GM18517 (cell line): Measurements from ENCODE around the gene ARMC10.
"Not testable (repeated sequence)": the region's sequence is repeated elsewhere in the genome, so short reads cannot be mapped to it uniquely, and the experiment has no call there.

ENCODE experiments used
- ATAC-seq: cut with Tn5 transposase; IDR thresholded peaks from one replicate; pipeline ENCODE4 v1.9.1; 2021; ENCODE audit warnings: mild to moderate bottlenecking, moderate library complexity; ENCODE audit not compliant: unreplicated experiment

Gene ARMC10

GRCh38 chr7:103077318-103077717 lies 2.4 kb downstream of the ARMC10 start:
- ATAC-seq = no peak

GRCh38 chr7:103078226-103078625 lies 3.3 kb downstream of the ARMC10 start:
- ATAC-seq = not testable (repeated sequence)

DNA sequence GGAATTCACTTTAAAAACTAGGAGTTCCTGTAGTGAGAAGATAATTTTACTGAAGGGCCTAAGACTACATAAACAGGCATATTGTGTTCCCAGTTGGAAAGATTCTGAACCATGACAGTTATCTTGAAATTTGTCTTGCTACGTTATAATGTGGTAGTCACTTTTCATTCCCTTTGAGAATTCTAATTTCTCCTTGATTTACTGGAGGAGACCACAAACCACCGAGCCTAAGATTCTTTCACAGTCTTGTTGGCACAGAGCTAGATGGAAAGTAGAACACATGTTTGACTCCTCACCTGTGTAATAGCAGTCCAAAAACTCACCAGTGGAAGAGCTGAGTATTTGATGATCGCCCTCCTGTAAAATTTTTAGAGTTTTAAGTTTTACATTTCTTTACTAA lies 4.9 kb downstream of the ARMC10 start:
- no peak for ATAC-seq

DNA sequence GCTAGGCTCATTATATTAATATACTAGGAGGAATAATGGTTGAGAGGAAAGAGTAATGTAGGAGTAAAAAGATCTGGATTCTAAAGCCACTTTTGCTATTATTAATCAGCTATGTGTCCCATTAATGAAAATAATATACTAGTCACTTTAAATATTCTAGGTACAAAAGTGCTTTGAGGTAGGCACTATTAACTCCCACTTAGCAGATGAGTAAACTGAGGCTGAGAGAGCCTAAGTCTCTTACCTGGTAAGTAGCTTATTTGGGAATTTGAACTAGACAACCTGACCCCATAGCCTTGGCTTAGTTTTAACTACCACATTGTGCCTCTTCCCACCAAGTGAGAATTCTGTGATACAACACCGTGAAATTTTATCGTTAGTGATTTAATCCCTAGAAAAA lies 6.0 kb downstream of the ARMC10 start:
- no peak for ATAC-seq

DNA sequence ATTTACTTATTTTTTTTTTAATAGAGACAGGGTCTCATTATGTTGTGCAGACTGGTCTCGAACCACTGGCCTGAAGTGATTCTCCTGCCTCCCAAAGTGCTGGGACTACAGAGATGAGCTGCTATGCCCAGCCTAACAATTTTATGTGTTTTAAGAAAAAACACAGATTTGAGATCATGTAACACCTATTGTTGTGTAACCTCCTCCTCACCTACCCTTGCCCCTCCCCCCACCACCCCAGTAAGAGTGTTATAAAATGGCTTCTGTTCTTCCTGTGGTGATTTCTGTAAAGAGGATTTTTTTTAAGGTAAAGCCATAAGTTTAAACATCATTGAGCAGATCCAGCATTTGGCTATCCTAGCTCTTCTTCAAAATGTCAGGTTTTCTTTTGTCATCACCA lies 7.6 kb downstream of the ARMC10 start:
- ATAC-seq = no peak

GRCh38 chr7:103083210-103083609 lies 8.3 kb downstream of the ARMC10 start:
- no peak for ATAC-seq

DNA sequence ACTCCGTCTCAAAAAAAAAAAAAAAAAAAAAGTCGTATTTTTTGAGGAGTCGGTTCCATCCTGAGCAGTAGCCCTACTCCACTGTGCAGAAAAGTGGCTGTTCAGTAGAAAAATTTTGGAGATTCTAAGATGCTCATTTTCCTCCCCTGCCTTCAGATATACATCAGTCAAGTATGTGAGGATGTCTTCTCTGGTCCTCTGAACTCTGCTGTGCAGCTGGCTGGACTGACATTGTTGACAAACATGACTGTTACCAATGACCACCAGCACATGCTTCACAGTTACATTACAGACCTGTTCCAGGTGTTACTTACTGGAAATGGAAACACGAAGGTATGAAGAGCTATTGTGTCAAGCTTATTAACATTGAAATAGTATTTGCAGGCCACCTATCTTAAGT lies 17.4 kb downstream of the ARMC10 start:
- ATAC-seq = not testable (repeated sequence)

GRCh38 chr7:103093429-103093828 lies 18.5 kb downstream of the ARMC10 start:
- no peak for ATAC-seq

DNA sequence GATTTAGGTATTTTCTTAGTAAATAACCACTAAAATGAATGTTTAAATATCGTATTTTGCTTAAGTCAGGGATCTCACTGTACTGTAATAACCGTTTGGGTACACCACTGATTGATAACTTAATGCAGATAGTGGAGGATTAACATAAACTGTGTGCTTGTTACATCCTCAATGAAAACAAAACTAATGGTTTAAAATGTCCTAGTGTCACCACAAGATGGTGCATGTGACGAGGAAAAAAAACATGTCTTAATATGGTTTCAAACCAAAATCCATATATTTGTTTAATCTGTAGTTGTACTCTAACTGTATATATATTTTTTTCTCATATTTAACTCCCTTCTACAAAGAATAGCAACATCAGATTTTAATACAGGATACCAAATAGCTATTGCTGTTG lies 19.2 kb downstream of the ARMC10 start:
- ATAC-seq = no peak

GRCh38 chr7:103095558-103095957 lies 20.6 kb downstream of the ARMC10 start:
- ATAC-seq = not testable (repeated sequence)

DNA sequence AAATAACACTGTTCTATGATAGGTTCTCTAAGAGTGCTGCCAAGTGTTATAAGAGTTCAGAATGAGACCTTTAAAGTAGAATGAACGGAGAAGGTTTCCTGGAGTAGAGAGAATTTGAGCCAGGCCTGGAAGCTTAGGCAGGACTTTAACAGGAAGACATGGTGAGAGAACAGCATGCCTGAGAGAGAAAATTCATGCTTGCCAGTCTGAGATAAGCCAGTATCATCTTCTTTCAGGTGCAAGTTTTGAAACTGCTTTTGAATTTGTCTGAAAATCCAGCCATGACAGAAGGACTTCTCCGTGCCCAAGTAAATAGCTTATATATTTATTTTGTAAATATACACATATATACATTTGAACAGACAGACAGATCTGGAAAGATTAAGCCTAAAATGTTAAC lies 22.1 kb downstream of the ARMC10 start:
- no peak for ATAC-seq

DNA sequence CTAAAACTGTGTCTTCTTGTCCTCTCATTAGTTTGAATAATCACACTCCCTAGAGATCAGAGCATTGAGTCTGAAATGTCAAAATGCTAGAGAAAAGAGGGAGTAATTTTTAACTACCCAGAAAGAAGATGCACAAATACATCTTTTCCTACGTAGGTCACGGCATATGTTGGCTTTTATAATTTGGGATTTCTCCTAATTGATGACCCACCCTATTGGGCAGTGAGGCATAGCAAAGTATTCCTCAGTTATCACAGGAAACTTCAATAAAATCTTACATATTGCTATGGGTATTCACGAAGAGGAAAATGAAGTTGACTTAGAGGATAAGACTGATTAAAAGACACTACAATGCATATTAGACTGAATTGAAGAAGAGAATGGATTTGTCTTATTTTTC lies 25.4 kb downstream of the ARMC10 start:
- no peak for ATAC-seq

GRCh38 chr7:103101543-103101942 lies 26.6 kb downstream of the ARMC10 start:
- ATAC-seq = no peak

DNA sequence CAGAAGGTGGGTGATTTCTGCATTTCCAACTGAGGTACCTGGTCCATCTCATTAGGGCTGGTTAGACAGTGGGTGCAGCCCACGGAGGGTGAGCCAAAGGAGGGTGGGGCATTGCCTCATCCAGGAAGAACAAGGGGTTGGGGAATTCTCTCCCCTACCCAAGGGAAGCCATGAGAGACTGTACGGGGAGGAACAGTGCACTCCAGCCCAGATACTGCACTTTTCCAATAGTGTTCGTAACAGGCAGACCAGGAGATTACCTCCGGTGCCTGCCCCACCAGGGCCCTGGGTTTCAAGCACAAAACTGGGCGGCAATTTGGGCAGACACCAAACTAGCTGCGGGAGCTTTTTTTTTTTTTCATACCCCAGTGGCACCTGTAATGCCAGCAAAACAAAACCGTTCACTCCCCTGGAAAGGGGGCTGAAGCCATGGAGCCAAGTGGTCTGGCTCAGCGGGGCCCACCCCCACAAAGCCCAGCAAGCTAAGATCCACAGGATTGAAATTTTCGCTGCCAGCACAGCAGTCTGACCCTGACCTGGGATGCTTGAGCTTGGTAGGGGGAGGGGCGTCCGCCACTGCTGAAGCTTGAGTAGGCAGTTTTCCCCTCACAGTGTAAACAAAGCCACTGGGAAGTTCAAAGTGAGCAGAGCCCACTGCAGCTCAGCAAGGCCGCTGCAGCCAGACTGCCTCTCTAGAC lies 31.2 kb downstream of the ARMC10 start:
- ATAC-seq = no peak

DNA sequence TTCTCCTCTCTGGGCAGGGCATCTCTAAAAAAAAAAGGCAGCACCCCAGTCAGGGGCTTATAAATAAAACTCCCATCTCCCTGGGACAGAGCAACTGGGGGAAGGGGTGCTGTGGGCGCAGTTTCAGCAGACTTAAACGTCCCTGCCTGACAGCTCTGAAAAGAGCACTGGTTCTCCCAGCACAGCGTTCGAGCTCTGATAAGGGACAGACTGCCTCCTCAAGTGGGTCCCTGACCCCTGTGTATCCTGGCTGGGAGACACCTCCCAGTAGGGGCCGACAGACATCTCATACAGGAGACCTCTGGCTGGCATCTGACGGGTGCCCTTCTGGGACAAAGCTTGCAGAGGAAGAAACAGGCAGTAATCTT lies 31.7 kb downstream of the ARMC10 start:
- not testable (repeated sequence) for ATAC-seq

GRCh38 chr7:103113164-103113563 lies 38.2 kb downstream of the ARMC10 start:
- no peak for ATAC-seq

DNA sequence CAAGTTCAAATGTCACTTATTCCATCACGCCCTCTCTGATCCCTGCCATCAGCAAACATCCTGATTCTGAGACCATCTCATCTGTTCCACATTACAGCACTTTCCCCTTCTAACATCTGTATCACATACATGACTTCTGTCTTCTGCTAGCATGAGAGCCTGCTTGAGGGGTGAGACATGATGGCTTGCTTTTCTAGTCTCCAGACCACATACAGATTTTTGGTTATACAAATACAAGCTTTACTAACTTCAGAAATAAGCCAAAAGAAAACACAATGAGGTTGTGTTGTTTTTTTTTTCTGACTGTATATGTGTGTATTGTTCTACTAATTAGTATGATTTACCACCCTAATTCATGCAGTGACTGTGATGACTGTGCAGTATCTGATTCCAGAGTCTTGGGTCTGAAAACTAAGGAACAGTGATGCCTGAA lies 39.7 kb downstream of the ARMC10 start:
- ATAC-seq = no peak

GRCh38 chr7:103115771-103116170 lies 40.8 kb downstream of the ARMC10 start:
- no peak for ATAC-seq

DNA sequence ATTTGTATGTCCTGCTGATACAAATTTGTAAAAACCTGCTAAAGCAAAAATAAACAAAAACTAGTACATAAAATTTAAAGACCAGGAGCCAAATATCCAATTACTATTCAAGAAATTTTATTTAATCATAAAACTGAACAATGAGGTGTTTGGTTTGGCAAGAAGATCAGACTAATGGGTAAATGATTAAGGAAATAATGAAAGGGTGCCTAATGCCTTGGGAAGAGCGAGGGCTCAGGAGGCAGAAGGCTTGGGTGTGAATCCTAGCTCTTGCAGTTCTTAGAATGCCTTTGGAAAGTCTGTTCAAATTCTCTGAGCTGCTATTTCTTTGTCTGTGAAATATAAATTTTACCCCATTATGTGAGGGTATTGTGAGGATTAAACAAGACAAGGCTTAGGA lies 41.6 kb downstream of the ARMC10 start:
- ATAC-seq = no peak

DNA sequence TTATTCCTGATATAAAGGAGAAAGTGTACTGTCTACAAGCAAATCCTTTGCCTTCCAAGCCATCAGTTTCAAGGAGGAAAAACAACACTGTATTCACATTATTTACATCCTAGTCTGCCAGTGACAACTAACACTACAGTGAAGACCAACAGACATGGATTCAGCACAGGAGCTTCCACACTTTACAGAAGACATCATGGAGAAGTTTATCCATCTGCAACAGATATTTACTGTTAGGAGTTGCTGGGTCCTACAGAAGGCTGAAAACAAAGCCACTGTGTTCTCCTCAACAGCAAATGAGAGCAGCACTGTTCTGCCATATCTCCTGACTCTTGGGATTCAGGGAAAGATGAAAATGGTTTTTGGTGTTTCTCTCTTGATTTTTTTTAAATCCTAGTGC lies 42.1 kb downstream of the ARMC10 start:
- no peak for ATAC-seq

DNA sequence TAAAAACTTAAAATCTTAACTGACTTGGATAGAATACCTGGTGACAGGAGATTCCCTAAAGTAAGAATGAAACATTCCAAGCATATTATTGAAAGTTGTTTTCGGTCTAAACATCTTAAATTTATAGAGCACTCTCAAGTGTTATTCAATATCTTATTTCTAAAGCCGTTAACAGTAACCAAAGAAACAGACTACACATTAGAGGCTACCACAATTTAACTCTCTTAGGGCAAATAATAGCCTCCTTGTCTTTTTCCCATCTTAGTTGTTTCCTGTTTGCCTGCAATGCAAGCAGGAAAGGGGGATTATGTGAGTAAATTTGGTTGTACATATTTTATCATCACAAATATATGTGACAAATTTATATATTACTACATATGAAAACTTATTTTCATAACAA lies 42.5 kb downstream of the ARMC10 start:
- no peak for ATAC-seq

- no peak for ATAC-seq
Observed at GRCh38 chr7:103119791-103120291, 44.9 kb downstream of the ARMC10 start.

DNA sequence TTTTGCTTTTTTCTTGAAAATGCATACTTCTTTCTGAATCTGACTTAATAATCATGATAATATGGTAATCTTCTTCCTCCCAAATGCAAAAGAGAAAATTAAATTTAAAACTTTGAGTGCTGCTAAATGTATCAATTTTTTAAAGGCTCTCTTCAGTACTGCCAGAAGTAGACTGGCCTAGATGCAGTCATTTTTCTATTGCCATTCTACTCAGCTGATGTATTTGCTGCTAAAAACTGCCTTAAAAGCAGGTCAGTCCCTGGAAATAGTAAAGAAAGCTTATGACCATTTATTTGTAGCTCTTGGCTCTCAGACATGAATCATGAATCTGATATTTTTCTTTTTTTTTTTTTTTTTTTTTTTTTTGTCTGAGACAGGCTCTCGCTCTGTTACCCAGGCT lies 45.4 kb downstream of the ARMC10 start:
- no peak for ATAC-seq
